ENCODE measurements around the gene MICALL1.

The MICALL1 gene

GRCh38 chr22:37965940-37966664 is 60.0 kb downstream of the MICALL1 start:
- H3K36me3 ChIP-seq (ENCODE audit: control insufficient read depth, low read length), result peaks cover 63% of the 10 kb centered on the region
- H3K4me2 ChIP-seq (ENCODE audit: low read length), result no peak overlapping the region

GRCh38 chr22:37967147-37967546 is 61.0 kb downstream of the MICALL1 start:
- Histone ChIP-seq H3F3A (ENCODE audit: control insufficient read depth, insufficient read depth) (0 out of 2 replicates have a peak, but pooled peaks cover 3% of the 10 kb centered on the region), H3K4me3 (ENCODE audit: low read length) (no peak overlapping the region), H3K79me2 (ENCODE audit: control insufficient read depth, low read length) (peaks cover 6% of the 10 kb centered on the region), H3K9me2 (replicated peaks; ENCODE audit: control insufficient read depth, low read length) (no peaks in the 10 kb centered on the region), H3K27me3 (ENCODE audit: control insufficient read depth, low read length) (no peaks in the 10 kb centered on the region), H3K4me2 (ENCODE audit: low read length) (no peak overlapping the region), H3K4me1 (ENCODE audit: control insufficient read depth, low read length) (no peaks in the 10 kb centered on the region), H3K36me3 (ENCODE audit: control insufficient read depth, low read length) (peaks cover 53% of the 10 kb centered on the region), H3K27ac (ENCODE audit: low read depth, low read length) (no peak overlapping the region), H3K9me3 (ENCODE audit: control insufficient read depth, insufficient read depth, low read length) (no peaks in the 10 kb centered on the region), H4K20me1 (ENCODE audit: control insufficient read depth, insufficient read depth, low read depth, low read length) (no peaks in the 10 kb centered on the region)
- TF ChIP-seq, protein P1, sequence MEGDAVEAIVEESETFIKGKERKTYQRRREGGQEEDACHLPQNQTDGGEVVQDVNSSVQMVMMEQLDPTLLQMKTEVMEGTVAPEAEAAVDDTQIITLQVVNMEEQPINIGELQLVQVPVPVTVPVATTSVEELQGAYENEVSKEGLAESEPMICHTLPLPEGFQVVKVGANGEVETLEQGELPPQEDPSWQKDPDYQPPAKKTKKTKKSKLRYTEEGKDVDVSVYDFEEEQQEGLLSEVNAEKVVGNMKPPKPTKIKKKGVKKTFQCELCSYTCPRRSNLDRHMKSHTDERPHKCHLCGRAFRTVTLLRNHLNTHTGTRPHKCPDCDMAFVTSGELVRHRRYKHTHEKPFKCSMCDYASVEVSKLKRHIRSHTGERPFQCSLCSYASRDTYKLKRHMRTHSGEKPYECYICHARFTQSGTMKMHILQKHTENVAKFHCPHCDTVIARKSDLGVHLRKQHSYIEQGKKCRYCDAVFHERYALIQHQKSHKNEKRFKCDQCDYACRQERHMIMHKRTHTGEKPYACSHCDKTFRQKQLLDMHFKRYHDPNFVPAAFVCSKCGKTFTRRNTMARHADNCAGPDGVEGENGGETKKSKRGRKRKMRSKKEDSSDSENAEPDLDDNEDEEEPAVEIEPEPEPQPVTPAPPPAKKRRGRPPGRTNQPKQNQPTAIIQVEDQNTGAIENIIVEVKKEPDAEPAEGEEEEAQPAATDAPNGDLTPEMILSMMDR (IDR thresholded peaks at IDR 0.05; ENCODE audit: low read depth, low read length, poor library complexity, severe bottlenecking), result no peak
- TF ChIP-seq EZH2phosphoT487 (IDR thresholded peaks at IDR 0.05; ENCODE audit: borderline replicate concordance, low read length), result no peak

More at GRCh38 chr22:37965940-37966664, 60.0 kb downstream of the MICALL1 start:
- no peaks in the 10 kb centered on the region for H3K9me3 ChIP-seq (ENCODE audit: control insufficient read depth, insufficient read depth, low read length)
- TF ChIP-seq, protein P1 (IDR thresholded peaks at IDR 0.05; ENCODE audit: low read depth, low read length, poor library complexity, severe bottlenecking), result no peak
- TF ChIP-seq EZH2phosphoT487 (IDR thresholded peaks at IDR 0.05; ENCODE audit: borderline replicate concordance, low read length), result no peak
- no peaks in the 10 kb centered on the region for H4K20me1 ChIP-seq (ENCODE audit: control insufficient read depth, insufficient read depth, low read depth, low read length)
- no peaks in the 10 kb centered on the region for H3K4me1 ChIP-seq (ENCODE audit: control insufficient read depth, low read length)
- H3K9me2 ChIP-seq (replicated peaks; ENCODE audit: control insufficient read depth, low read length), result no peaks in the 10 kb centered on the region
- H3K27me3 ChIP-seq (ENCODE audit: control insufficient read depth, low read length), result no peaks in the 10 kb centered on the region
- H3K79me2 ChIP-seq (ENCODE audit: control insufficient read depth, low read length), result peaks cover 6% of the 10 kb centered on the region
- 0 out of 2 replicates have a peak, but pooled peaks cover 3% of the 10 kb centered on the region for H3F3A ChIP-seq (ENCODE audit: control insufficient read depth, insufficient read depth)
- no peak overlapping the region for H3K4me3 ChIP-seq (ENCODE audit: low read length)
- no peak overlapping the region for H3K27ac ChIP-seq (ENCODE audit: low read depth, low read length)

GRCh38 chr22:37967637-37968451 is 61.7 kb downstream of the MICALL1 start:
- no peaks in the 10 kb centered on the region for H3K4me1 ChIP-seq (ENCODE audit: control insufficient read depth, low read length)
- TF ChIP-seq EZH2phosphoT487 (IDR thresholded peaks at IDR 0.05; ENCODE audit: borderline replicate concordance, low read length), result no peak
- TF ChIP-seq, protein P1 (IDR thresholded peaks at IDR 0.05; ENCODE audit: low read depth, low read length, poor library complexity, severe bottlenecking), result no peak
- no peaks in the 10 kb centered on the region for H3K27me3 ChIP-seq (ENCODE audit: control insufficient read depth, low read length)
- no peak overlapping the region for H3K27ac ChIP-seq (ENCODE audit: low read depth, low read length)
- peaks cover 50% of the 10 kb centered on the region for H3K36me3 ChIP-seq (ENCODE audit: control insufficient read depth, low read length)
- H3F3A ChIP-seq (ENCODE audit: control insufficient read depth, insufficient read depth), result 0 out of 2 replicates have a peak, but pooled peaks cover 3% of the 10 kb centered on the region
- H4K20me1 ChIP-seq (ENCODE audit: control insufficient read depth, insufficient read depth, low read depth, low read length), result no peaks in the 10 kb centered on the region
- no peaks in the 10 kb centered on the region for H3K9me2 ChIP-seq (replicated peaks; ENCODE audit: control insufficient read depth, low read length)
- no peak overlapping the region for H3K4me3 ChIP-seq (ENCODE audit: low read length)
- no peak overlapping the region for H3K4me2 ChIP-seq (ENCODE audit: low read length)
- peaks cover 6% of the 10 kb centered on the region for H3K79me2 ChIP-seq (ENCODE audit: control insufficient read depth, low read length)
- H3K9me3 ChIP-seq (ENCODE audit: control insufficient read depth, insufficient read depth, low read length), result no peaks in the 10 kb centered on the region
